GM12878 (cell line): ENCODE data around the gene ZG16. TPM values are rescaled to one million over a fixed set of nuclear protein-coding genes. Genes with fewer than 3 reads are reported as not detected.

Experiments used
- ATF3 ChIP-seq: IDR thresholded peaks from 2 replicates; pipeline ENCODE4 v1.6.1; 2011; ENCODE audit warnings: low read depth, mild to moderate bottlenecking, low read length, moderate library complexity, borderline replicate concordance; ENCODE audit errors: extremely low read depth
- ATF7 ChIP-seq: fragments of 450-650 bp; IDR thresholded peaks from 2 replicates; pipeline ENCODE4 v1.6.1; 2016; ENCODE audit warnings: low read depth, mild to moderate bottlenecking
- BCL11A ChIP-seq: IDR thresholded peaks from 2 replicates; pipeline ENCODE4 v1.6.1; 2011; ENCODE audit warnings: low read depth, low read length
- BMI1 ChIP-seq: fragments of 450-650 bp; IDR thresholded peaks from 2 replicates; pipeline ENCODE4 v1.6.1; 2016; ENCODE audit warnings: mild to moderate bottlenecking, moderate library complexity, borderline replicate concordance
- EGR1 ChIP-seq, 2 experiments: IDR thresholded peaks; 1 replicate in 1 of 2; 2 replicates in 1 of 2; pipeline ENCODE4 v1.6.1; 2011 to 2012; ENCODE audit warnings: low read depth in 2 of 2, low read length in 2 of 2, borderline replicate concordance in 1 of 2, mild to moderate bottlenecking in 1 of 2, moderate library complexity in 1 of 2
- ETV6 ChIP-seq, 2 experiments: fragments of 450-650 bp in 1 of 2; IDR thresholded peaks in 1 of 2; conservative IDR thresholded peaks in 1 of 2; 2 replicates each; pipeline ENCODE4 v1.6.1; 2014; ENCODE audit warnings: antibody characterized with exemption in 1 of 2, borderline replicate concordance in 1 of 2, low read depth in 1 of 2, mild to moderate bottlenecking in 1 of 2, moderate library complexity in 1 of 2
- FOS ChIP-seq: IDR thresholded peaks from 3 replicates; pipeline ENCODE4 v1.6.1; 2011; ENCODE audit warnings: borderline replicate concordance; ENCODE audit not compliant: insufficient read length; ENCODE audit errors: extremely low read depth
- HDAC2 ChIP-seq: fragments of 200-600 bp; sonication (generic); IDR thresholded peaks from 2 replicates; pipeline ENCODE4 v1.6.1; 2017
- KLF5 ChIP-seq: fragments of 450-650 bp; IDR thresholded peaks from 2 replicates; pipeline ENCODE4 v1.6.1; 2014; ENCODE audit warnings: mild to moderate bottlenecking; ENCODE audit not compliant: partially characterized antibody
- MLLT1 ChIP-seq: fragments of 450-650 bp; IDR thresholded peaks from 2 replicates; pipeline ENCODE4 v1.6.1; 2016; ENCODE audit warnings: mild to moderate bottlenecking
- MYC ChIP-seq: IDR thresholded peaks from 2 replicates; pipeline ENCODE4 v1.6.1; 2011; ENCODE audit warnings: mild to moderate bottlenecking, low read length, moderate library complexity, inconsistent platforms; ENCODE audit not compliant: insufficient read depth, insufficient replicate concordance, insufficient read length, severe bottlenecking
- RAD21 ChIP-seq: IDR thresholded peaks from 2 replicates; pipeline ENCODE4 v1.6.1; 2011; ENCODE audit warnings: mild to moderate bottlenecking, low read depth, low read length, moderate library complexity; ENCODE audit not compliant: insufficient read depth
- RELA ChIP-seq: fragments of 450-650 bp; IDR thresholded peaks from 2 replicates; pipeline ENCODE4 v1.8.0; 2014; ENCODE audit warnings: borderline replicate concordance; ENCODE audit not compliant: partially characterized antibody
- SIN3A ChIP-seq: IDR thresholded peaks from 2 replicates; pipeline ENCODE4 v1.6.1; 2012; ENCODE audit warnings: low read depth, low read length, improper control_type of control experiment
- SUZ12 ChIP-seq: fragments of 200-600 bp; sonication (generic); IDR thresholded peaks from one replicate; pipeline ENCODE4 v1.6.1; 2018; ENCODE audit warnings: antibody characterized with exemption, mild to moderate bottlenecking; ENCODE audit not compliant: unreplicated experiment
- TAF1 ChIP-seq: IDR thresholded peaks from 2 replicates; pipeline ENCODE4 v1.6.1; 2011; ENCODE audit warnings: mild to moderate bottlenecking, low read depth, low read length, borderline replicate concordance
- TCF3 ChIP-seq: IDR thresholded peaks from 2 replicates; pipeline ENCODE4 v1.6.1; 2012; ENCODE audit warnings: low read depth, mild to moderate bottlenecking, low read length, borderline replicate concordance; ENCODE audit not compliant: insufficient read depth
- ZBTB40 ChIP-seq: fragments of 450-650 bp; IDR thresholded peaks from 2 replicates; pipeline ENCODE4 v1.6.1; 2016; ENCODE audit warnings: mild to moderate bottlenecking, moderate library complexity, borderline replicate concordance
- ZNF274 ChIP-seq: IDR thresholded peaks from one replicate; pipeline ENCODE4 v1.8.0; 2011; ENCODE audit not compliant: insufficient read length, insufficient read depth
- polyA plus RNA-seq, 11 experiments: library from polyadenylated mRNA; depleted of rRNA in 4 of 11; unstranded in 6 of 11; stranded (reverse) in 5 of 11; fragments of >200 nt; fragmentation: Nextera tagmentation in 4 of 11; fragmentation: Illumina TruSeq in 1 of 11; extraction: Ambion mirVana in 4 of 11; extraction: Trizol in 1 of 11; gene quantifications; 1 replicate in 1 of 11; 2 replicates in 10 of 11; pipeline versions ENCODE4 v1.2.1 to v1.2.3, GENCODE V29; 2011 to 2016; ENCODE audit warnings: inconsistent platforms in 2 of 11, missing spikeins in 2 of 11, low read depth in 1 of 11
- total RNA-seq, 4 experiments: library from RNA; depleted of rRNA in 3 of 4; stranded (reverse); fragments of >200 nt in 3 of 4; fragmentation: Illumina TruSeq in 1 of 4; extraction: Trizol in 1 of 4; gene quantifications; 2 replicates each; pipeline versions ENCODE4 v1.2.1 to v1.2.3, GENCODE V29; 2013 to 2021

ZG16 gene
- total and polyA plus RNA-seq, 10 of the 15 experiments (the other 5 are each of a cell fraction or from before 2014, with no cell fraction given), result not detected

- TF ChIP-seq ZBTB40 (no peak; the same call in 1 of the 2 replicates), RELA (no peak), MLLT1 (peak; percentile 70; the same call in 1 of the 2 replicates), ATF3 (no peak), SIN3A (peak; percentile 77; the same call in 1 of the 2 replicates), FOS (no peak), ETV6 (conservative IDR thresholded peaks at IDR 0.05 in 1 of 2, IDR thresholded peaks at IDR 0.05 in 1 of 2; ENCODE audit: borderline replicate concordance in 1 of 2, low read depth in 1 of 2) (no peak), ZNF274 (no peak), KLF5 (peak; percentile 29), RAD21 (no peak), SUZ12 (no peak), BCL11A (0 out of 2 replicates have a peak, but pooled peaks have one; percentile 16), BMI1 (no peak), TCF3 (0 out of 2 replicates have a peak, but pooled peaks have one; percentile 33), EGR1 (IDR thresholded peaks at IDR 0.05; ENCODE audit: borderline replicate concordance in 1 of 2, low read depth in 2 of 2, low read length in 2 of 2) (peak in 1 of 2 experiments; percentile 95; a peak in 2 of 3 replicates), HDAC2 (0 out of 2 replicates have a peak, but pooled peaks have one; percentile 47), TAF1 (peak; percentile 92; the same call in 1 of the 2 replicates), ATF7 (no peak; the same call in 1 of the 2 replicates), MYC (peak; percentile 73)
Measured at GRCh38 chr16:29805232-29806098, 27.4 kb downstream of the ZG16 start (continued).
